ENCODE measurements around the gene ERC2. TPM values are rescaled to one million over a fixed set of nuclear protein-coding genes. Genes with fewer than 3 reads are reported as not detected.

The ERC2 gene
- total and polyA plus RNA-seq, 2 of the 8 experiments (the other 6 are each of a cell fraction or from before 2014, with no cell fraction given) = 16.4 to 22.8 TPM

GRCh38 chr3:55716611-55717225 lies 751.5 kb downstream of the ERC2 start:
- Histone ChIP-seq H3K56ac (replicated peaks; ENCODE audit: insufficient read length, low read depth, low read length) (no peak overlapping the region), H2BK12ac (ENCODE audit: low read depth, low read length) (no peak overlapping the region), H2AFZ (ENCODE audit: low read length) (no peak overlapping the region), H3K14ac (ENCODE audit: insufficient read length) (no peak overlapping the region), H2BK120ac (replicated peaks; ENCODE audit: low read depth, low read length) (no peak overlapping the region), H4K5ac (ENCODE audit: insufficient read length, low read depth, low read length) (no peak overlapping the region), H4K91ac (replicated peaks; ENCODE audit: insufficient read length, low read length) (no peak overlapping the region), H3K36me3 (ENCODE audit: control insufficient read depth in 2 of 4, insufficient read depth in 4 of 4, low read length in 3 of 4) (no peaks in the 10 kb centered on the region), H2BK5ac (ENCODE audit: low read depth, low read length) (no peak overlapping the region), H3K27ac (ENCODE audit: low read depth, low read length) (no peak overlapping the region), H3K18ac (ENCODE audit: extremely low read depth, low read length) (no peak overlapping the region), H2BK15ac (ENCODE audit: low read length) (no peak overlapping the region), H2BK20ac (ENCODE audit: low read length) (no peak overlapping the region), H3K27me3 (replicated peaks in 1 of 4; ENCODE audit: control insufficient read depth in 3 of 4, extremely low read depth in 1 of 4, insufficient read depth in 3 of 4, low read length in 3 of 4) (no peaks in the 10 kb centered on the region), H3K4me1 (replicated peaks in 1 of 4; ENCODE audit: control insufficient read depth in 3 of 4, insufficient read depth in 4 of 4, low read length in 3 of 4) (peaks cover 0 to under 1% (median 0%) of the 10 kb centered on the region in 4 experiments; a peak in 4 of 7 replicates), H2AK5ac (ENCODE audit: low read depth, low read length) (no peak overlapping the region), H4K8ac (ENCODE audit: extremely low read depth, insufficient read depth, low read length) (no peak overlapping the region), H3K4me3 (ENCODE audit: extremely low read depth in 1 of 4, insufficient read depth in 2 of 4, low read depth in 3 of 4, low read length in 4 of 4) (no peak overlapping the region), H3K4me2 (ENCODE audit: insufficient read depth in 1 of 2, low read depth in 2 of 2, low read length in 2 of 2) (no peak overlapping the region), H3K23ac (ENCODE audit: insufficient read length) (no peak overlapping the region), H3K9ac (replicated peaks in 1 of 4; ENCODE audit: extremely low read depth in 1 of 4, low read depth in 3 of 4, low read length in 3 of 4) (no peak overlapping the region), H3K9me3 (ENCODE audit: insufficient read depth in 2 of 2, low read depth in 1 of 2, low read length in 1 of 2) (no peaks in the 10 kb centered on the region), H4K20me1 (replicated peaks in 1 of 2; ENCODE audit: control insufficient read depth in 1 of 2, insufficient read depth in 2 of 2, low read length in 2 of 2) (no peaks in the 10 kb centered on the region), H3K79me1 (ENCODE audit: low read depth, low read length) (no peaks in the 10 kb centered on the region), H3K79me2 (ENCODE audit: control insufficient read depth in 1 of 2, insufficient read depth in 2 of 2, low read length in 2 of 2) (no peaks in the 10 kb centered on the region), H3K4ac (replicated peaks; ENCODE audit: insufficient read length, low read depth, low read length) (no peak overlapping the region), H3K23me2 (ENCODE audit: low read depth, low read length) (no peaks in the 10 kb centered on the region; the same call in 1 of the 2 replicates)
- ChIA-PET CTCF (ENCODE audit: partially characterized antibody) (no interaction called here), POLR2A (ENCODE audit: partially characterized antibody) (no interaction called here)
- 80% methylated on average over 2 of the region's 2 CpGs; no CpG with 5 or more reads in 1 of the 2 experiments for WGBS, 2 experiments (ENCODE audit: extremely low coverage in 1 of 2, insufficient coverage in 1 of 2, insufficient read length in 1 of 2, insufficient replicate concordance in 2 of 2, low coverage in 1 of 2, low lambda C conversion rate in 2 of 2, missing lambda C conversion rate in 1 of 2)
- no peak for DNase-seq (ENCODE audit: low read depth in 1 of 2, low spot score in 2 of 2)
- FAIRE-seq = no peak
- TF ChIP-seq E2F6 (IDR thresholded peaks at IDR 0.05) (no peak), MAX (IDR thresholded peaks at IDR 0.05) (no peak), CTBP2 (IDR thresholded peaks at IDR 0.05; ENCODE audit: borderline replicate concordance, insufficient read depth, insufficient read length, low read length) (no peak), PHF8 (conservative IDR thresholded peaks at IDR 0.05; ENCODE audit: low read depth, low read length) (no peak), KDM4A (IDR thresholded peaks at IDR 0.05; ENCODE audit: low read depth, low read length, severe bottlenecking) (no peak), FOSL1 (IDR thresholded peaks at IDR 0.05; ENCODE audit: insufficient read depth, low read depth, low read length) (no peak), TAF1 (IDR thresholded peaks at IDR 0.05; ENCODE audit: low read depth, low read length) (no peak), YY1 (IDR thresholded peaks at IDR 0.05; ENCODE audit: low read depth, low read length) (no peak), SP4 (IDR thresholded peaks at IDR 0.05; ENCODE audit: low read length) (no peak), POLR2A (IDR thresholded peaks at IDR 0.05; ENCODE audit: control extremely low read depth in 1 of 2, low read depth in 2 of 2, low read length in 2 of 2) (no peak), CREB1 (IDR thresholded peaks at IDR 0.05) (no peak), SP1 (IDR thresholded peaks at IDR 0.05; ENCODE audit: low read depth, low read length) (no peak), TAF7 (optimal IDR thresholded peaks at IDR 0.05; ENCODE audit: borderline replicate concordance, low read depth, low read length) (no peak), HDAC2 (IDR thresholded peaks at IDR 0.05; ENCODE audit: borderline replicate concordance in 1 of 2, low read depth in 2 of 2, low read length in 2 of 2) (no peak)

Data from H1 (cell line).